Glutamatergic neuron (in vitro differentiated cells): ENCODE data around the gene GCC1. TPM values are rescaled to one million over a fixed set of nuclear protein-coding genes. Genes with fewer than 3 reads are reported as not detected.

Experiments
- DNase-seq: peaks from one replicate; pipeline ENCODE4 v3.0.0; 2022
- H3K27ac Mint-ChIP-seq: one replicate; pipeline ENCODE4 v1.8.0; 2020; ENCODE audit warnings: mild to moderate bottlenecking, mixed read lengths, inconsistent platforms; ENCODE audit not compliant: unreplicated experiment
- H3K27me3 Mint-ChIP-seq: one replicate; pipeline ENCODE4 v1.8.0; 2020; ENCODE audit warnings: mild to moderate bottlenecking, moderate library complexity, mixed read lengths, inconsistent platforms; ENCODE audit not compliant: unreplicated experiment
- H3K36me3 Mint-ChIP-seq: one replicate; pipeline ENCODE4 v1.8.0; 2020; ENCODE audit warnings: mild to moderate bottlenecking, mixed read lengths, inconsistent platforms; ENCODE audit not compliant: unreplicated experiment
- H3K4me1 Mint-ChIP-seq: one replicate; pipeline ENCODE4 v1.8.0; 2020; ENCODE audit warnings: mild to moderate bottlenecking, low read depth, mixed read lengths, inconsistent platforms; ENCODE audit not compliant: unreplicated experiment
- H3K4me3 Mint-ChIP-seq: one replicate; pipeline ENCODE4 v1.8.0; 2020; ENCODE audit warnings: mild to moderate bottlenecking, mixed read lengths, inconsistent platforms; ENCODE audit not compliant: unreplicated experiment
- H3K9me3 Mint-ChIP-seq: one replicate; pipeline ENCODE4 v1.8.0; 2020; ENCODE audit warnings: mild to moderate bottlenecking, moderate library complexity, mixed read lengths, inconsistent platforms; ENCODE audit not compliant: unreplicated experiment
- CTCF ChIP-seq: fragments of 200-600 bp; sonication (generic); IDR thresholded peaks from one replicate; pipeline ENCODE4 v1.5.0; 2021; ENCODE audit not compliant: partially characterized antibody, unreplicated experiment
- total RNA-seq: library from RNA; stranded (reverse); fragmentation: NEBNext Ultra II Directional; extraction: Animal tissue kit (Norgen Biotek cat#: 25700); gene quantifications from one replicate; pipeline ENCODE4 v1.2.1, GENCODE V29; 2021; ENCODE audit not compliant: unreplicated experiment

The GCC1 gene
- total RNA-seq, 1 donor from 2014 or later, result 14.9 TPM

DNA sequence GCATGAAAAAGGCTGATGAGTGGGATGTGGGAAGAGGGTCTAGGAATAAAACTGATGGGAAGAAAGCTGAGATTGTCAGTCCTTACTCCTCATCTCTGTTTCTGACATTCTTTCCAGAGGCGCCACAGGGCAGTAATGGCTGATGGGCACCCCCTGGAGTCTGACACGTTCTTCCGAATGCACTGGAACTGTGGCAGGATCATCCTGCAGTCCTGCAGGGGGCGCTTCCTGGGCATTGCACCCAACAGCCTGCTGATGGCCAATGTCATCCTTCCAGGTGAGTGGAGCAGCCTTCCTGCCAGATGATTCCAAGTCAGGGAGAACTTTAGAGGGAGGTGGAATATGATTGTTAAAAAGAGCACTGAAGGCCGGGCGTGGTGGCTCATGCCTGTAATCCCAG lies 12.9 kb upstream of the GCC1 start:
- Mint-ChIP-seq H3K9me3 (peaks cover 6% of the 10 kb centered on the region), H3K36me3 (no peaks in the 10 kb centered on the region), H3K27me3 (peaks cover 4% of the 10 kb centered on the region), H3K27ac (no peak overlapping the region), H3K4me3 (no peak overlapping the region), H3K4me1 (no peaks in the 10 kb centered on the region)
- TF ChIP-seq CTCF, result no peak
- DNase-seq, result no peak

- no peaks in the 10 kb centered on the region for H3K4me1 Mint-ChIP-seq
- H3K27me3 Mint-ChIP-seq, result peaks cover 4% of the 10 kb centered on the region
- no peak for TF ChIP-seq CTCF
- no peaks in the 10 kb centered on the region for H3K36me3 Mint-ChIP-seq
- no peak for DNase-seq
- H3K4me3 Mint-ChIP-seq, result no peak overlapping the region
- H3K9me3 Mint-ChIP-seq, result peaks cover 6% of the 10 kb centered on the region
- no peak overlapping the region for H3K27ac Mint-ChIP-seq
Measured at GRCh38 chr7:127595737-127596136, 10.3 kb upstream of the GCC1 start.

DNA sequence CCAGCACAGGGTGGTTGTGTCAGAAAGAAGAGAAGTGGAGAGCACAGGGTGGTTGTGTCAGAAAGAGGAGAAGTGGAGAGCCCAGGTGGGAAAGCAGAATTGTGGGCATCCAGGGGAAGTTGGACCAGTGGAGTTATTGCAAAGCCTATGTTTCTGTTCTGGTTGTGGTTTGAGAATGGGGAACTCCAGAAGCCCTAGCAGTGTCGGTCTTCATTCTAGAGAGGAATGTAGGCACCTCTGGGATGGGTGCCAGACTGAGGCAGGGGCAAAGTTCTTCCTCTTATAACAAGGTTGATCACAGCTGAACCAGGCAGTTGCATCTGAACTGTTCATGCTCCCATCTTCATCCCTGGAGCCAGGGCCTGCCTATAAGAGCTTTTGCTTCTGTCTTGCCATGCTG lies 9.1 kb upstream of the GCC1 start:
- H3K9me3 Mint-ChIP-seq, result peaks cover 6% of the 10 kb centered on the region
- H3K4me1 Mint-ChIP-seq, result no peaks in the 10 kb centered on the region
- H3K36me3 Mint-ChIP-seq, result no peaks in the 10 kb centered on the region
- no peak for DNase-seq
- TF ChIP-seq CTCF, result no peak
- no peak overlapping the region for H3K27ac Mint-ChIP-seq
- H3K27me3 Mint-ChIP-seq, result peaks cover 4% of the 10 kb centered on the region
- no peak overlapping the region for H3K4me3 Mint-ChIP-seq

GRCh38 chr7:127592550-127592949 lies 7.2 kb upstream of the GCC1 start:
- no peak overlapping the region for H3K27ac Mint-ChIP-seq
- peaks cover 9% of the 10 kb centered on the region for H3K9me3 Mint-ChIP-seq
- H3K36me3 Mint-ChIP-seq, result no peaks in the 10 kb centered on the region
- no peak for DNase-seq
- no peak for TF ChIP-seq CTCF
- H3K4me1 Mint-ChIP-seq, result peaks cover 3% of the 10 kb centered on the region
- peaks cover 6% of the 10 kb centered on the region for H3K27me3 Mint-ChIP-seq
- no peak overlapping the region for H3K4me3 Mint-ChIP-seq

DNA sequence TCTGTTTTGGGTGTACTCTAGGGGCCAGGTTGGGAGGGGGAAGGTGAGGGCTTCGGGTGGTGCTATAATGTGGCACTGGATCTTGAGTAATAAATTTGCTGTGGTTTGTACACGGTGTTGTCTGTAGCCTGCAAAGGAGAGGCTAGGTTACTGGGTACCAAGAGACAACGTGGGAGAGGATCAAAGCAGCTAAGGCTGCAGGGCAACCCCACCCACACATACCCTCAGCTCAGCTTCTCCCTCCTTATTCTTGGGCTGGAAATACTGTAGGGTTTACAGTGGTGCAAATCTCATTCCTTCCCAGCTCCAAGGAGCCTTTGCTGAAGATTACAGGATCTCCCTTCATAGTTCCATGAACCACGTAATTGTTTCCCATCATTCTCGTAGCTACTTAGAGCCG lies 6.2 kb upstream of the GCC1 start:
- no peak for DNase-seq
- H3K27ac Mint-ChIP-seq, result no peak overlapping the region
- no peaks in the 10 kb centered on the region for H3K36me3 Mint-ChIP-seq
- H3K4me1 Mint-ChIP-seq, result peaks cover 4% of the 10 kb centered on the region
- H3K27me3 Mint-ChIP-seq, result peaks cover 11% of the 10 kb centered on the region
- no peak overlapping the region for H3K4me3 Mint-ChIP-seq
- TF ChIP-seq CTCF, result no peak
- H3K9me3 Mint-ChIP-seq, result peaks cover 15% of the 10 kb centered on the region
